HEK293 (cell line): Measurements from ENCODE around the gene SPTLC3.

Source experiments
- CTCF ChIA-PET: fragments of 350-600 bp; formaldehyde crosslinking; extraction: SDS; loops from one replicate; lab custom pipeline; 2021; ENCODE audit warnings: antibody characterized with exemption; lab: Yijun Ruan, JAX
- POLR2A ChIA-PET: fragments of 300-600 bp; formaldehyde crosslinking; extraction: SDS; loops from one replicate; lab custom pipeline; 2020; ENCODE audit warnings: antibody characterized with exemption, inconsistent platforms; lab: Yijun Ruan, JAX
- H3K27ac ChIP-seq: fragments of 200-500 bp; sonication (Bioruptor generic); 2 replicates; pipeline ENCODE4 v1.5.1; 2014; ENCODE audit warnings: low read depth, low read length, control low read depth, inconsistent platforms; ENCODE audit errors: extremely low read depth
- H3K36me3 ChIP-seq, 2 experiments: fragments of 200-500 bp in 1 of 2; sonication (Bioruptor generic) in 1 of 2; 1 replicate in 1 of 2; 2 replicates in 1 of 2; pipeline ENCODE4 v1.5.1; 2014 to 2017; ENCODE audit warnings: inconsistent platforms in 2 of 2, low read length in 2 of 2; ENCODE audit not compliant: control insufficient read depth in 2 of 2, insufficient read depth in 1 of 2
- H3K4me1 ChIP-seq: fragments of 200-500 bp; sonication (Bioruptor generic); 2 replicates; pipeline ENCODE4 v1.5.1; 2014; ENCODE audit warnings: mild to moderate bottlenecking, low read length, inconsistent platforms; ENCODE audit not compliant: control insufficient read depth, insufficient read depth
- H3K4me3 ChIP-seq: 2 replicates; pipeline ENCODE4 v1.5.1; 2011; ENCODE audit warnings: low read depth, mild to moderate bottlenecking, control low read depth, low read length, moderate library complexity
- H3K9me3 ChIP-seq: fragments of 200-500 bp; sonication (Bioruptor generic); 2 replicates; pipeline ENCODE4 v1.5.1; 2014; ENCODE audit warnings: low read depth, low read length, inconsistent platforms; ENCODE audit not compliant: control insufficient read depth, insufficient read depth
- GLIS1 ChIP-seq: fragments of 450-650 bp; formaldehyde crosslinking; IDR thresholded peaks from 2 replicates; pipeline ENCODE4 v1.5.1; 2016; ENCODE audit warnings: missing biosample characterization, missing genetic modification characterization
- HOXD13 ChIP-seq: sonication (generic); formaldehyde crosslinking; IDR thresholded peaks from 2 replicates; pipeline ENCODE4 v1.8.0; 2022; ENCODE audit warnings: missing genetic modification reagents, borderline replicate concordance
- KLF8 ChIP-seq: fragments of 450-650 bp; formaldehyde crosslinking; IDR thresholded peaks from 2 replicates; pipeline ENCODE4 v1.5.1; 2016; ENCODE audit warnings: missing biosample characterization, missing genetic modification characterization
- MZF1 ChIP-seq: fragments of 450-650 bp; formaldehyde crosslinking; IDR thresholded peaks from 2 replicates; pipeline ENCODE4 v1.5.1; 2017; ENCODE audit warnings: missing biosample characterization, missing genetic modification characterization, borderline replicate concordance
- ZBTB1 ChIP-seq: fragments of 450-650 bp; formaldehyde crosslinking; IDR thresholded peaks from 2 replicates; pipeline ENCODE4 v1.5.1; 2016; ENCODE audit warnings: missing biosample characterization, missing genetic modification characterization
- ZBTB20 ChIP-seq: fragments of 450-650 bp; formaldehyde crosslinking; IDR thresholded peaks from 2 replicates; pipeline ENCODE4 v1.5.1; 2016; ENCODE audit warnings: missing biosample characterization, missing genetic modification characterization
- ZBTB21 ChIP-seq: fragments of 450-650 bp; formaldehyde crosslinking; IDR thresholded peaks from 2 replicates; pipeline ENCODE4 v1.5.1; 2017; ENCODE audit warnings: missing biosample characterization, missing genetic modification characterization
- ZEB2 ChIP-seq: fragments of 450-650 bp; formaldehyde crosslinking; IDR thresholded peaks from 2 replicates; pipeline ENCODE4 v1.5.1; 2016; ENCODE audit warnings: missing biosample characterization, missing genetic modification characterization
- ZNF174 ChIP-seq: fragments of 450-650 bp; formaldehyde crosslinking; IDR thresholded peaks from 2 replicates; pipeline ENCODE4 v1.5.0; 2017; ENCODE audit warnings: missing biosample characterization, mild to moderate bottlenecking, missing genetic modification characterization
- ZNF19 ChIP-seq: fragments of 450-650 bp; formaldehyde crosslinking; IDR thresholded peaks from 2 replicates; pipeline ENCODE4; 2016; ENCODE audit warnings: missing biosample characterization, missing genetic modification characterization, low read depth
- ZNF214 ChIP-seq: fragments of 450-650 bp; formaldehyde crosslinking; IDR thresholded peaks from 2 replicates; pipeline ENCODE4 v1.5.1; 2017; ENCODE audit warnings: missing biosample characterization, mild to moderate bottlenecking, missing genetic modification characterization, borderline replicate concordance
- ZNF223 ChIP-seq: fragments of 450-650 bp; formaldehyde crosslinking; IDR thresholded peaks from 2 replicates; pipeline ENCODE4 v1.5.1; 2016; ENCODE audit warnings: missing biosample characterization, missing genetic modification characterization
- ZNF292 ChIP-seq: fragments of 450-650 bp; formaldehyde crosslinking; IDR thresholded peaks from 2 replicates; pipeline ENCODE4 v1.5.1; 2016; ENCODE audit warnings: low read depth, missing biosample characterization, missing genetic modification characterization, borderline replicate concordance
- ZNF350 ChIP-seq: fragments of 450-650 bp; formaldehyde crosslinking; IDR thresholded peaks from 2 replicates; pipeline ENCODE4 v1.5.0; 2017; ENCODE audit warnings: missing biosample characterization, mild to moderate bottlenecking, missing genetic modification characterization
- ZNF391 ChIP-seq: fragments of 450-650 bp; formaldehyde crosslinking; IDR thresholded peaks from 2 replicates; pipeline ENCODE4 v1.5.1; 2016; ENCODE audit warnings: low read depth, missing biosample characterization, missing genetic modification characterization, borderline replicate concordance
- ZNF426 ChIP-seq: fragments of 450-650 bp; formaldehyde crosslinking; IDR thresholded peaks from 2 replicates; pipeline ENCODE4 v1.5.1; 2017; ENCODE audit warnings: missing biosample characterization, missing genetic modification characterization, mild to moderate bottlenecking, inconsistent platforms, moderate library complexity
- ZNF529 ChIP-seq: fragments of 450-650 bp; formaldehyde crosslinking; IDR thresholded peaks from 2 replicates; pipeline ENCODE4 v1.5.1; 2017; ENCODE audit warnings: missing genetic modification characterization, missing biosample characterization; ENCODE audit not compliant: insufficient replicate concordance
- ZNF560 ChIP-seq: fragments of 450-650 bp; formaldehyde crosslinking; IDR thresholded peaks from 2 replicates; pipeline ENCODE4 v1.5.1; 2017; ENCODE audit warnings: missing biosample characterization, missing genetic modification characterization, borderline replicate concordance
- ZNF596 ChIP-seq: fragments of 450-650 bp; IDR thresholded peaks from 2 replicates; pipeline ENCODE4 v1.5.0; 2018; ENCODE audit warnings: missing biosample characterization, mild to moderate bottlenecking, missing genetic modification characterization, moderate library complexity
- ZNF660 ChIP-seq: fragments of 450-650 bp; IDR thresholded peaks from 2 replicates; pipeline ENCODE4 v1.5.1; 2018; ENCODE audit warnings: missing biosample characterization, mild to moderate bottlenecking, missing genetic modification characterization
- ZNF830 ChIP-seq: fragments of 450-650 bp; IDR thresholded peaks from 2 replicates; pipeline ENCODE4 v1.5.0; 2018; ENCODE audit warnings: missing biosample characterization, missing genetic modification characterization, low read depth, mild to moderate bottlenecking, moderate library complexity
- TF ChIP-seq, protein P1 (sequence below): fragments of 450-650 bp; formaldehyde crosslinking; IDR thresholded peaks from 2 replicates; pipeline ENCODE4 v1.5.1; 2016; ENCODE audit warnings: missing biosample characterization, missing genetic modification characterization
- TF ChIP-seq, protein P2 (sequence below): fragments of 450-650 bp; formaldehyde crosslinking; IDR thresholded peaks from 2 replicates; pipeline ENCODE4 v1.5.1; 2016; ENCODE audit warnings: missing biosample characterization, missing genetic modification characterization, borderline replicate concordance
- TF ChIP-seq, protein P3 (sequence below): fragments of 450-650 bp; formaldehyde crosslinking; conservative IDR thresholded peaks from 2 replicates; pipeline ENCODE4 v1.5.1; 2016; ENCODE audit warnings: low read depth, missing biosample characterization, missing genetic modification characterization

Gene SPTLC3

DNA sequence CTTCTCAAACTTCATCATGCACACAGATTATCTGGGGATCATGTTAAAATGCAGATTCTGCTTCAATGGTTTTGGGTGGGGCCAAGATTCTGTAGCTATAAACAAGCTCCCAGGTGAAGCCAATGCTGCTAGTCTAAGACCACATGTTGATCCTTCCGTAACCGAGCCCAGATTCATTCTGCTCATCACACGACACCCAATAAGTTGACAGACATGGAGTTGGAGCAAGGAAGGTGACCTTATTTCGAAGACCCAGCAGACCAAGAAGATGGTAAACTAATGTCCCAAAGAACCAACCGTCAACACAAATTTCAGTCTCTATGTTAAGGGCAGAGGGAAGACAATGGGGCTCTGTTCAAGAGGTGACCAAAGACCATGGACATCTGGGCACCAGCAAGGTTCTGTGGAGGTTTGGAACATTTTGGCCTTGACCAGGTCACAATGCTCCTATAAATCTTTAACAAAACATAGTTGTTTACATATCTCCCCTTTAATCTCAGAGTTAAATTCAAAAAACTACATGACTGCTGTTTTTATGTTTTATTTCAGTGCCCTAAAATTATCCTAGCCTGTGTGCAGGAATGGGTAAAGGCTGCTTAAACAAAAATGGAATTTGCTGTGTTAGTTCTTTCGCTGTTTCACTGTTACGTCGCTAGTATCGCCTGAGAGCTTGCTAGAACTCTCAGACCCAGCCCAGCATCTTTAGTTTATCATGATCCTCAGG lies 50.1 kb downstream of the SPTLC3 start:
- Histone ChIP-seq H3K4me3 (no peak overlapping the region), H3K27ac (no peak overlapping the region), H3K36me3 (no peaks in the 10 kb centered on the region), H3K9me3 (no peaks in the 10 kb centered on the region)
- POLR2A ChIA-PET, result no interaction called here
- TF ChIP-seq HOXD13 (CRISPR knock-in tag) (no peak), ZNF19 (tag by site-specific recombination) (no peak), ZNF426 (tag by site-specific recombination) (no peak), ZNF830 (tag by site-specific recombination) (no peak), ZNF214 (tag by site-specific recombination) (no peak), ZBTB20 (tag by site-specific recombination) (no peak), ZNF529 (tag by site-specific recombination) (no peak), ZNF596 (no peak), ZNF174 (tag by site-specific recombination) (no peak), KLF8 (tag by site-specific recombination) (no peak), ZEB2 (tag by site-specific recombination) (no peak), MZF1 (tag by site-specific recombination) (no peak), ZBTB21 (tag by site-specific recombination) (no peak)
- TF ChIP-seq, protein P1, sequence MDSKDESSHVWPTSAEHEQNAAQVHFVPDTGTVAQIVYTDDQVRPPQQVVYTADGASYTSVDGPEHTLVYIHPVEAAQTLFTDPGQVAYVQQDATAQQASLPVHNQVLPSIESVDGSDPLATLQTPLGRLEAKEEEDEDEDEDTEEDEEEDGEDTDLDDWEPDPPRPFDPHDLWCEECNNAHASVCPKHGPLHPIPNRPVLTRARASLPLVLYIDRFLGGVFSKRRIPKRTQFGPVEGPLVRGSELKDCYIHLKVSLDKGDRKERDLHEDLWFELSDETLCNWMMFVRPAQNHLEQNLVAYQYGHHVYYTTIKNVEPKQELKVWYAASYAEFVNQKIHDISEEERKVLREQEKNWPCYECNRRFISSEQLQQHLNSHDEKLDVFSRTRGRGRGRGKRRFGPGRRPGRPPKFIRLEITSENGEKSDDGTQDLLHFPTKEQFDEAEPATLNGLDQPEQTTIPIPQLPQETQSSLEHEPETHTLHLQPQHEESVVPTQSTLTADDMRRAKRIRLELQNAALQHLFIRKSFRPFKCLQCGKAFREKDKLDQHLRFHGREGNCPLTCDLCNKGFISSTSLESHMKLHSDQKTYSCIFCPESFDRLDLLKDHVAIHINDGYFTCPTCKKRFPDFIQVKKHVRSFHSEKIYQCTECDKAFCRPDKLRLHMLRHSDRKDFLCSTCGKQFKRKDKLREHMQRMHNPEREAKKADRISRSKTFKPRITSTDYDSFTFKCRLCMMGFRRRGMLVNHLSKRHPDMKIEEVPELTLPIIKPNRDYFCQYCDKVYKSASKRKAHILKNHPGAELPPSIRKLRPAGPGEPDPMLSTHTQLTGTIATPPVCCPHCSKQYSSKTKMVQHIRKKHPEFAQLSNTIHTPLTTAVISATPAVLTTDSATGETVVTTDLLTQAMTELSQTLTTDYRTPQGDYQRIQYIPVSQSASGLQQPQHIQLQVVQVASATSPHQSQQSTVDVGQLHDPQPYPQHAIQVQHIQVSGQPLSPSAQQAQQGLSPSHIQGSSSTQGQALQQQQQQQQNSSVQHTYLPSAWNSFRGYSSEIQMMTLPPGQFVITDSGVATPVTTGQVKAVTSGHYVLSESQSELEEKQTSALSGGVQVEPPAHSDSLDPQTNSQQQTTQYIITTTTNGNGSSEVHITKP, result no peak
- TF ChIP-seq, all 188 proteins: peak for 0
- CTCF ChIA-PET, result no interaction called here
- no peaks in the 10 kb centered on the region for H3K4me1 ChIP-seq

DNA sequence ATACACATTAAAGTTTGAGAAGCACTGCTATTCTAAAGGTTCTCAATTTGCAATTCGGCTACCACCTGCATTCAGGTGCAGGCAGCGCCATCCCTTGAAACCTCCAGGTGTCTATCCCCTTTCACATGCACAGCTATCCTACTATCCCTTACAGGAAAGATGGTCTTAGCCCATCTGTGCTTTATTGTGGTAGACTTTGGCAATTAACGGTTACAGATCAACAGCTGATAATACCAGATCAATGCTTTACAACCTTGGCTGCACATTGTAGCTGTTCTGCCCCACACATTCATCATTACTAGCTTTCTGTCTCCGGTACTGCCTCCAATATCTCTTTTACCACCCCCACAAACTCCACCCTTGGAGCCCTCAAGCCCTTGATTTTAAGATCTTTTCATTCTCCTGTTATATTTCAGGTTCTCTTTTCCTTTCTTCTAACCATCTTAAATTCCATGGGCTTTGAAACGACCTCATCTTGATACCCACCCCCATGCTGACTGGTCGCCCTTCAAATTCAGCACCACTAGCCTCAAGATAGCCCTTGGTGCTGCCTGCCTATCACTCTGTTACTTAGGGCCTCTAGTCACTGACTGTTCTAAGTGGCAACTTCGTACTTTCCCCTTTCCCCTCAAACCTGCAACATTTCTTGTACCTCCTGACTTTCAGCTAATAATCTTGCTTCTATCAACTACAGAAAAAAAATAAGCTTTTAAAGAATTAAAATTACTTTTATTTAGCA lies 50.8 kb downstream of the SPTLC3 start:
- Histone ChIP-seq H3K4me3 (no peak overlapping the region), H3K27ac (no peak overlapping the region), H3K36me3 (no peaks in the 10 kb centered on the region), H3K4me1 (no peaks in the 10 kb centered on the region), H3K9me3 (no peaks in the 10 kb centered on the region)
- ChIA-PET CTCF (interaction anchor here (0.6 kb wide), 1 partner anchor 99 kb away, joined by 4 read pairs; no protein-coding TSS in a partner anchor), POLR2A (no interaction called here)
- TF ChIP-seq, protein P2, sequence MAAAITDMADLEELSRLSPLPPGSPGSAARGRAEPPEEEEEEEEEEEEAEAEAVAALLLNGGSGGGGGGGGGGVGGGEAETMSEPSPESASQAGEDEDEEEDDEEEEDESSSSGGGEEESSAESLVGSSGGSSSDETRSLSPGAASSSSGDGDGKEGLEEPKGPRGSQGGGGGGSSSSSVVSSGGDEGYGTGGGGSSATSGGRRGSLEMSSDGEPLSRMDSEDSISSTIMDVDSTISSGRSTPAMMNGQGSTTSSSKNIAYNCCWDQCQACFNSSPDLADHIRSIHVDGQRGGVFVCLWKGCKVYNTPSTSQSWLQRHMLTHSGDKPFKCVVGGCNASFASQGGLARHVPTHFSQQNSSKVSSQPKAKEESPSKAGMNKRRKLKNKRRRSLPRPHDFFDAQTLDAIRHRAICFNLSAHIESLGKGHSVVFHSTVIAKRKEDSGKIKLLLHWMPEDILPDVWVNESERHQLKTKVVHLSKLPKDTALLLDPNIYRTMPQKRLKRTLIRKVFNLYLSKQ (tag by site-specific recombination), result no peak
- no peak for TF ChIP-seq ZNF391
- no peak for TF ChIP-seq ZNF292
- TF ChIP-seq ZNF223 (tag by site-specific recombination), result no peak
- TF ChIP-seq ZNF350 (tag by site-specific recombination), result no peak
- TF ChIP-seq ZNF560 (tag by site-specific recombination), result no peak
- no peak for TF ChIP-seq ZNF596
- TF ChIP-seq GLIS1 (tag by site-specific recombination), result no peak
- no peak for TF ChIP-seq ZNF660
- no peak for TF ChIP-seq ZBTB1 (tag by site-specific recombination)
- TF ChIP-seq, protein P3, sequence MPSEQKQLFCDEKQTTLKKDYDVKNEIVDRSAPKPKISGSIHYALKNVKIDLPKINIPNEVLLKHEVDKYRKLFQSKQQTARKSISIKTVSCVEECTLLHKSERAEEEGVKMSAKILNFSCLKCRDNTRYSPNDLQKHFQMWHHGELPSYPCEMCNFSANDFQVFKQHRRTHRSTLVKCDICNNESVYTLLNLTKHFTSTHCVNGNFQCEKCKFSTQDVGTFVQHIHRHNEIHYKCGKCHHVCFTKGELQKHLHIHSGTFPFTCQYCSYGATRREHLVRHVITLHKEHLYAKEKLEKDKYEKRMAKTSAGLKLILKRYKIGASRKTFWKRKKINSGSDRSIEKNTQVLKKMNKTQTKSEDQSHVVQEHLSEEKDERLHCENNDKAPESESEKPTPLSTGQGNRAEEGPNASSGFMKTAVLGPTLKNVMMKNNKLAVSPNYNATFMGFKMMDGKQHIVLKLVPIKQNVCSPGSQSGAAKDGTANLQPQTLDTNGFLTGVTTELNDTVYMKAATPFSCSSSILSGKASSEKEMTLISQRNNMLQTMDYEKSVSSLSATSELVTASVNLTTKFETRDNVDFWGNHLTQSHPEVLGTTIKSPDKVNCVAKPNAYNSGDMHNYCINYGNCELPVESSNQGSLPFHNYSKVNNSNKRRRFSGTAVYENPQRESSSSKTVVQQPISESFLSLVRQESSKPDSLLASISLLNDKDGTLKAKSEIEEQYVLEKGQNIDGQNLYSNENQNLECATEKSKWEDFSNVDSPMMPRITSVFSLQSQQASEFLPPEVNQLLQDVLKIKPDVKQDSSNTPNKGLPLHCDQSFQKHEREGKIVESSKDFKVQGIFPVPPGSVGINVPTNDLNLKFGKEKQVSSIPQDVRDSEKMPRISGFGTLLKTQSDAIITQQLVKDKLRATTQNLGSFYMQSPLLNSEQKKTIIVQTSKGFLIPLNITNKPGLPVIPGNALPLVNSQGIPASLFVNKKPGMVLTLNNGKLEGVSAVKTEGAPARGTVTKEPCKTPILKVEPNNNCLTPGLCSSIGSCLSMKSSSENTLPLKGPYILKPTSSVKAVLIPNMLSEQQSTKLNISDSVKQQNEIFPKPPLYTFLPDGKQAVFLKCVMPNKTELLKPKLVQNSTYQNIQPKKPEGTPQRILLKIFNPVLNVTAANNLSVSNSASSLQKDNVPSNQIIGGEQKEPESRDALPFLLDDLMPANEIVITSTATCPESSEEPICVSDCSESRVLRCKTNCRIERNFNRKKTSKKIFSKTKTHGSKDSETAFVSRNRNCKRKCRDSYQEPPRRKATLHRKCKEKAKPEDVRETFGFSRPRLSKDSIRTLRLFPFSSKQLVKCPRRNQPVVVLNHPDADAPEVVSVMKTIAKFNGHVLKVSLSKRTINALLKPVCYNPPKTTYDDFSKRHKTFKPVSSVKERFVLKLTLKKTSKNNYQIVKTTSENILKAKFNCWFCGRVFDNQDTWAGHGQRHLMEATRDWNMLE (tag by site-specific recombination), result no peak
